HG03432 (cell line): ENCODE measurements around the gene NTRK1.

Source experiments
- ATAC-seq: cut with Tn5 transposase; IDR thresholded peaks from one replicate; pipeline ENCODE4 v1.9.1; 2021; ENCODE audit warnings: mild to moderate bottlenecking, moderate library complexity; ENCODE audit not compliant: unreplicated experiment

Gene NTRK1

DNA sequence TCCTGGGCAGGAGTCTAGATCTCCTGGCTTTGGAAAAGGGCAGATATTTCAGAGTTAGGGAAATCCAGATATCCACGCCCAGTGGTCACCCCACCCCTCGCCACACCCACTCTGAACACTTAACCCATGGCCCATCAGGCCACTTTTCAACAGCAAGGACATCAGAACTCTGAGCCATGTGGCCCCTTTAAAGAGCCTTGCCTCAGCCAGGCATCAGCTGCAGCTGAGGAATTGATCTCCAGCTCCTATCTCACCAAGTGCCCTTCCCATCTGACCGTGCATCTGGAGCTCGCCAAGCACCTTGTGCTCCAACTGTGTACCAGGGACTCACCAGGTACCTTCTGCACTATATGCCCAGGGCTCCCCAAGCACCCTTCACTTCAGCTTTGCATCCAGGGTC lies 23.8 kb upstream of the NTRK1 start:
- no peak for ATAC-seq

DNA sequence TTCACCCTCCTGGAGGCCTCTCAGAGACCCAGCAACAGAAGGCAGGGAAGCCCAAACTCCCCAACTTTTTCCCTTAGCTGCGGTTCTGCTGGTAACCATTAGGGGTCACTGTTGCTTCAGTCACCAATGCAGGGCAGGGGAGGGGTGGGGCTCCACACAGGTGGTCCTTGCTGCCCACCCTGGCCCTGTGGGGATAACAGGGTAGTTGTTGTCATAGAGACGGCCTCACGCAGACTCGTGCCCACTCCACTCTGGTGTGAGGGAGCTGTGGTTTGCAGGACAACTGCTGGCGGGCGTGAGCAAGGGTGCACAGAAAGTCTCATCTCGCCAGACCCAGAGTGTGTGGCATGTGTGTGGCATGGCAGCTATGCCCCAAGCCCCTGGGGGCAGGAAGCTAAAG lies 21.7 kb upstream of the NTRK1 start:
- no peak for ATAC-seq

DNA sequence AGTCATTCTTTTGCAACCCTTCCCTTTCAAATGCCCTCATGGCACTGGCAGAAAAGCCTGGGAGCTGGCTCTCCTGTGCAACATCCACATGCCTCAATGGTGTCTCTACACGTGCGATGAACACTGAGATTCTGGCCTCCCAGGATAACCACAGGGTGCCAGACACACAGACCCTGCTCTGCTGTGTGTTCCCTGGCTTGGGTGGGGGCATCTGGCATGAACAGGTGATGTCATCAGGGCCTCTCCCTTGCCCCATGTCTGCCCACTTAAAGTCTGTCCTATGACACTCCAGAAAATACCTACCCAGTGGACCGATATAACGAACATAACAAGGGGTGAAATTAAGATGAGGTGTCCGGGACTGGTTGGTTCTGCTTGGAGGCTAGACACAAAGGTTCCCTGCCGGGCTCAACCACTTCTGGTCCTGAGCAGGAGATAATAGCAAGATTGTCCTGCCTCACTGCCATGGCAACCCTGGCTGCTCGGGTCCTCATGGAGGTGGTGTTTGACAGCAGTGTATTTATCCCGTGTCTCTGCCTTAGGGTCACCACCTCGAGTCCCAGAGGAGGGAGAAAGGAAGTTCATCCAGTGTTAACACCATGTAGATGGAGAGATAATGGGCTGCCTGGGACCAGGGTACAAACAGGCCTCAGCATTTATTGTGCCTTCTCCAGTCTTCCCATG lies 21.1 kb upstream of the NTRK1 start:
- ATAC-seq = no peak

DNA sequence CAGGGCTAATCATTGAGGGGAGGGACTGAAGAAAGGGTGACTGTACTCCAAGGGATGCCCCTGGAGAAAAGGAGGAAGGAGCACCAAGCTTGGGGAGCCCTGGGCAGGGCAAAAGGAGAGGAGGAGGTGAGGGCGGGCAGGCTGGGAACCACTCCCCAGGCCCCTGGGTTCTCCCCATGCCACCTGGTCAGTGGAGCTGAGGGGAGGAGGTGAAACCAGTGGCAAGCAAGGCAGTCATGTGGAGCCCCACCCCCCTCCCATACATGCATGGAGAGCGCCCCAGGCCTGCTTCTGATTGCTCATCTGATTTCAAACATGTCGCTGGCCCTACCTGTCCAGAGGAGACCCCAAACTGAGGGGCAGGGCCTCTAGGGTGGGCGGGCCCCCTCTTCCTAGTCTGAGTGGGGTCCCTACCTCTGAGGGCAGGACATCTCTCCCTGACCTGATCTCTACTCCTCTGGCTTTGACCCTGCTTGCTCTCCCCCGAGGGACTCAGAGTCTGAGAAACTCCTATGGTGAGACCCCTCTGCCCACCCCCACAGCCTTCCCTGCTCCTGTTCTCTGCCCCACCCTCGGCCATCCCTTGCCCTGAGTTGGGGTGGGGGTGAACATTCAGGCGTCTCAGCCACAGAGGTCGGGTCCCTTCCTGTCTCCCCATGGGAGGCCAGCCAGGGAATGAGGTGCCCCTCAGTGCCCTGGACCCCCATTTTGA lies 20.3 kb upstream of the NTRK1 start:
- no peak for ATAC-seq

DNA sequence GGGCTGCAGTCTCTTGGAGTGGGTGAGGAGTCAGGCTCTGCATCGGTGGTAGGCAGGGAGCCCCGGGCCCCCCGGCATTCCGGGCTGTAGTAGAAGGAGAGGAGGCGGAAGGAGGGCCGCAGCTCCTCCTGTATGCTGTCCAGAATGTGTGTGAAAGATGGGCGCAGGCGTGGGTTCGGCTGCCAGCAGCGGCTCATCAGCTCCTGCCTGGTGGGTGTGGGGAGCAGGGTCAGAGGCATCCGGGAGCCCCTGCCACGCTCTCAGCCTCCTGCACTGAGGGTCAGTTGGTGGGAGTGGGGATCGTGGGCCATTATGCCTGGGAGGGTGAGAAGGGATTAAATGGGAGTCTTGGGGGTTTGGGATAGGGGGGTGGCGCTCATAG lies 19.8 kb upstream of the NTRK1 start:
- ATAC-seq = no peak

DNA sequence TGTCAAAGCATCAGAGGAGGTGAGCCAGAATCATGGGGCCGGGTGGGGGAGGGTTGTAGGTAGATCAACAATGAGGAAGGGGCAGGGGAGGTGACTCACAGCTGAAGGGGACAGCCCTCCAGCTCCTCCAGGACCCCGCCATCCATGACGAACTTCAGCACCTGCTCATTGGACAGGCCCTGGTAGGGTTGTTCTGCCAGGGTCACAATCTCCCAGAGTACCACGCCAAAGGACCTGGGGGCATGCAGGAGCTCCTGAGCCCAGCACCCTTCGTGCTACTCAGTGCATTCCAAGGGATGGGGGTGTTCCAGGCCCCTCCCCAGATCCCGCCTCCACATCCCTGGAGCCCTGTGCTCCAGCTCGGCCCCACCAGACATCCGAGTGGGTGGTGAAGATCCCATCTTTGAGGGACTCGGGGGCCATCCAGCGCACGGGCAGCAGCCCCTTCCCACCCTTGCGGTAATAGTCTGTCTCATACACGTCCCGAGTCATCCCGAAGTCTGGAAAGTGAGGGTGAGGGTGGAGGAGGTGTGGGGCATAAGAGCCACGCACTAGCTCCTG lies 19.3 kb upstream of the NTRK1 start:
- no peak for ATAC-seq

DNA sequence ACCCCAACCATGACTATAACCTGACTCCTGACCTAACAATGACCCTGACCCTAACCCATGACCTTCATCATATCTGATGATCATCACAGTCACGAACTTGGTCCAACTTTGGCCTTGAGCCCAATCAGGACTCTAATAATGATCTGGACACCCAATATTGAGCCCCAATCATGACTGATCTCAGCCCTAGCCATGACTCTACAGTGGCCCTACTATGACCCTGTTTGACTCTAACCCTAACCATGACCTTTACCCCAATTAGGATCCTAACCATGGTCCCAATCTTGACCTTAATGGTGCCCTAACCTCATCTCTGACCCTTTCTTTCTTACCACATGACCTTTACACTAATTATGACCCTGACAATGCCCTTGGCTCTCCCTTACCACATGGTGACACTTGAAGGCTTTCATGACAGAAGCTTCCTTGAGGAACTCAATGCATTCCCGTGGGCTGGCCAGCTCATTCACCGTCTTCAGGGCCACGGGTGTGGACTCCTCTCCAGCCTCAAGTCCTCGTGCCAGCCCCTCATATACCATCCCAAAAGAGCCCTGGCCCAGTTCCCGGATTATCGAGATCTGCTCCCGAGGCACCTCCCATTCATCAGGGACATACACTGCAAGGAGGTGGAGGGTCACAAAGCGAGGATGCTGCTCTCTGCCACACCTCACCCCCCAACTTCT lies 17.9 kb upstream of the NTRK1 start:
- ATAC-seq = no peak

DNA sequence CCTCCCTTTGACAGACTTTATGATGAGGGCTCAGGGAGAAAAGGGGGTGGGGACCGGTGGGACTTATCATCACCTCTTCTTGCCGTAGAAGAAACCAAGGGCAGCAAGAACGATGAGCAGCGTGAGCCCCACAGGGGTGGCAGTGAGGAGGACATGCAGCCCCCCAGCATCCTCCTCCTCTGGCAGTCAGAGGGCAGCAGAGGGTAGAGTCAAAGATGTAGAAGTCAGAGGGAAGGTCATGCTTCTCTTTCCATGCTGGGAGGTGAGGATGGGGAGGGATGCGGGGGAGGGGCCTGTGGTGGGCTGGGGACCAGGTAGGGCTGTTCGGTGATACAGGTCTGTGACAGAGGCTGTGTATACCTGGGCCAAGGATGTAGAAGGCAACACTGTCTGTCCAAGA lies 16.6 kb upstream of the NTRK1 start:
- no peak for ATAC-seq

DNA sequence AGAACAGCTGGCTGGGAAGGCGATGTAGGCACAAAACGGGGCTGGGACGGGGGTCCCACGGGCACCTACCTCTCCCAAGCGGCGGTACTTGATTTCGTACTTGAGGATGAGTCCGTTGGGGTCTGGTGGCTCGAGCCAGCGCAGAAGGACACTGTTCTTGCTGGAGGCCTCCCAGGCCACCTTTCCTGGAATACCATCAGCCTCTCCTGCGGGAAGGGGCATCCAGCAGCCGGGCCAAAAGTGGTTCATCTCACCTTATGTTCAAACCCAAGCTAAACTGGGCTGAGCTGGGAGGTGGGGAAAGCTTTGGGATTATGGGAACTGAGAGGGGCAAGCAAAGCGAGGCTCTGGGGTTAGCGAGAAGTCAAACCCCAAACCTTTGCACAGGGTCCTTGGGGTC lies 16.0 kb upstream of the NTRK1 start:
- no peak for ATAC-seq

DNA sequence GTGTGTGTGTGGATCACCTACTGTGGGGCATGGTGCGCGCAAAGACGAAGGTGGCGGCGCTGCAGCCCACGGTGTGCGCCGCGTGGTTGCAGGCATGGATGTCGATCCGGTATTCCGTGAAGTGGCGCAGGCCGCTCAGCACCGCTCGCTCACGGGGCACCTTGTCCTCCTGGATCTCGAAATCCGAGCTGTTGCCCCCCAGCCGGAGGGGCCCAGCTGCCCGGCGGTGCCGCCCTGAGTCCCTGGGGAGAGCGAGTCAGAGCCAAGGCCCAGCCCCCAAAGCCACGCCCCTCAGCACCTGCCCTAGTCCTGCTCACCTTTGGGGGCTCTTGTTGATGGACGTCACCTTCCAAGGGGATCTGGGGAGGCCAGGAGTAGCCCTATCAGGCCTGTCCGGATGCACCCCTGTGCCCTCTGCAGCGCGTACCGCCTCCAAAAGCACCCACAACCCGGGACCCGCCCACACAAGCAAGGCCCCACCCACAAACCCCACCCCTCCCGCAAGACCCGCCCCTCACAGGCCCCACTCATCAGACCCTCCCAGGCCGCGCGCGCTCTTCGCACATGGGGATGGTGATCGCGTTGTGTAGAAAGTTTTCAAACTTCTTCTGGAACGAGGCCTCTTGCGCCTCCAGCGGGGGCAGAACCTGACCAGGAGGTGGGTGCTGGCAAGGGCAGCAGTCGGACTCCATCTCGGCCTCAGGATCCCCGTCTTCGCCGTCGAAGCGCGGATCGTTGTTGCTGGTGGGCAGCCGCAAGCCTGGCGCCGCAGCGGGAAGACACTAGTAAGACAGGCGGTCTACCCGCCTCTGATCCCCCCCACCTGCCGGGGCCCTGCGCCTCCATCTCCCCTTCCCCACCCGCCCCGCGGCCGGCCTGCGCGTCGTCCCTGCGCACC lies 15.4 kb upstream of the NTRK1 start:
- no peak for ATAC-seq

- ATAC-seq = no peak
Observed at GRCh38 chr1:156845953-156846545, 14.6 kb upstream of the NTRK1 start.

GRCh38 chr1:156846643-156847042 lies 14.0 kb upstream of the NTRK1 start:
- ATAC-seq = no peak

GRCh38 chr1:156847591-156848460 lies 12.8 kb upstream of the NTRK1 start:
- no peak for ATAC-seq

- no peak for ATAC-seq
Observed at GRCh38 chr1:156848461-156849150, 12.1 kb upstream of the NTRK1 start.

DNA sequence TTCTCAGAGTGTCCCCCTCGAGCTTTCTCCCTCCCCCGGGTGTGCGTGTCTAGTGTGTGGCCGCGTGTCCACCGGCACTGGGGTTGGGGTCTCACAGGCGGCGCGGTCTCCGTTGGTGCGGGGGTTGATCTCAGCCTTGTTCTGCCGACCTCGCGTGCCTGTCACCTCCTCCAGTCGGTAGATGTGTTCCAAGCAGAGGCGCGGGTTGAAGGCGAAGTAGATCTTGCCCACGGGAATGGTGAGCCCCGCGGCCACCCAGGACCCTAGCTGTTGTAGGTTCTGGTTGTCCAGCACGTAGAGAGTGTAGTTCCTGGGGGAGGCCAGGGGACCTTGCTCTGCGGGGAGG lies 11.5 kb upstream of the NTRK1 start:
- ATAC-seq = no peak

GRCh38 chr1:156851779-156852417 lies 8.8 kb upstream of the NTRK1 start:
- no peak for ATAC-seq

DNA sequence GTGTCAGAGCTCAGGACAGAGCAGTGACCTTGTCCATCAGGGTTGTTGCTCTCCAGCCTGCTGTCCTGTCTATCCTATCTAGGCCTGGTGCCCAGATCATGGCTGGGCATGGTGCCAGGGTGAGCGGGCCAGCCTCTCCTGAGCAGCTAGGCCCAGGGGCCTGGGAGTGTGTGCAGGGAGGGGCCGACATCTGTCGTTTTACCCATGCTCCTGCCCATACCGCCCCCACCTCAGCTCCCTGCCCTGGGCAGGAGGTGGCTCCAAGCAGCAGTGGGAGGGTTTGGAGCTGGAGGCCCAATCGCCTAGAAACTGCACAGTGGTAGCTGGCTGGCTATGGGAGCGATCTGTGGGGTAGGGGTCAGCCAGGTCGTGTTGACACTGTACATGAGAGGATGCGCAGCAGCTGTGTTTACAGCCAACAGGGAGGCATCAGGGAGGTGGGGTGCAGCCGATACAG lies 8.2 kb upstream of the NTRK1 start:
- no peak for ATAC-seq

DNA sequence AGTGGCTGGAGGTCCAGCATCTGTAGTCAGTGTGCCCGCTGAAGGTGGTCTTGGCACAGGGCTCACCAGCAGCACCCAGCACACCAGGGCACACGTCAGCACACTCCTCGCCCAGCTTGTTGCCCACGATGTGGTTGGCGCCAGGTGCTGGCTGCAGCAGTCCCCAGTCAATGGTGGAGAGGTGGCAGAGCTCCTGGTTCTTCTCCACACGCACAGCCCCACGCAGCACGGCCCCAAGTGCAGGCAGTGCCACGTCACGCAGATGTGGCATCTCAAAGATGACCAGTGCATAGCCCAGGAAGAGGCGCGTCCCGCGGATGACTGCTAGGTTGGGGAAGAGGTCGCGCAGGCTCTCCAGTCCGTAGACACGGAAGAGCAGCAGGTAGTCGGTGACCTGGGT lies 6.9 kb upstream of the NTRK1 start:
- ATAC-seq = no peak

- ATAC-seq = no peak
Observed at GRCh38 chr1:156854634-156855033, 6.0 kb upstream of the NTRK1 start.
